GM18507 (cell line): ENCODE data around the gene CKAP5.
"Not testable (repeated sequence)": the region's sequence is repeated elsewhere in the genome, so short reads cannot be mapped to it uniquely, and the experiment has no call there.

Experiments used
- DNase-seq: peaks from one replicate; pipeline ENCODE4 v3.0.0; 2011; ENCODE audit warnings: low read depth; ENCODE audit not compliant: insufficient read length; ENCODE audit errors: extremely low spot score
- FAIRE-seq: peaks from 2 replicates; lab custom pipeline; 2011; peaks lifted over from hg19 to GRCh38; lab: Jason Lieb, UNC

The CKAP5 gene

GRCh38 chr11:46800177-46800576 lies 45.9 kb downstream of the CKAP5 start:
- no peak for FAIRE-seq

GRCh38 chr11:46799725-46800124 lies 46.4 kb downstream of the CKAP5 start:
- FAIRE-seq, DNase-seq: not testable (repeated sequence)

More at GRCh38 chr11:46800177-46800576, 45.9 kb downstream of the CKAP5 start:
- no peak for DNase-seq

- FAIRE-seq: no peak
These were observed 67.7 kb downstream of the CKAP5 start for GRCh38 chr11:46778416-46778815.

GRCh38 chr11:46776878-46777277 lies 69.2 kb downstream of the CKAP5 start:
- FAIRE-seq (no peak), DNase-seq (no peak)

More at GRCh38 chr11:46778416-46778815, 67.7 kb downstream of the CKAP5 start:
- DNase-seq: no peak

GRCh38 chr11:46769636-46770221 lies 76.4 kb downstream of the CKAP5 start:
- DNase-seq (no peak), FAIRE-seq (no peak)

- DNase-seq (no peak), FAIRE-seq (no peak)
These were observed 79.4 kb downstream of the CKAP5 start for GRCh38 chr11:46766656-46767055.

- DNase-seq: no peak
- FAIRE-seq: no peak
These were observed 83.8 kb downstream of the CKAP5 start for GRCh38 chr11:46762248-46762647.

- FAIRE-seq: no peak
- DNase-seq: no peak
These were observed 84.3 kb downstream of the CKAP5 start for GRCh38 chr11:46761807-46762206.

- FAIRE-seq: no peak
These were observed 85.5 kb downstream of the CKAP5 start for GRCh38 chr11:46760429-46761128.

GRCh38 chr11:46759196-46759595 lies 86.9 kb downstream of the CKAP5 start:
- no peak for DNase-seq
- FAIRE-seq: no peak

More at GRCh38 chr11:46760429-46761128, 85.5 kb downstream of the CKAP5 start:
- DNase-seq: no peak

- DNase-seq: no peak
- FAIRE-seq: no peak
These were observed 90.1 kb downstream of the CKAP5 start for GRCh38 chr11:46755962-46756361.

- FAIRE-seq (no peak), DNase-seq (no peak)
These were observed 98.9 kb downstream of the CKAP5 start for GRCh38 chr11:46747150-46747549.

- no peak for DNase-seq
- FAIRE-seq: no peak
These were observed 100.1 kb downstream of the CKAP5 start for GRCh38 chr11:46745995-46746394.

GRCh38 chr11:46745328-46745727 lies 100.8 kb downstream of the CKAP5 start:
- FAIRE-seq: no peak
- DNase-seq: no peak

GRCh38 chr11:46743693-46744339 lies 102.3 kb downstream of the CKAP5 start:
- FAIRE-seq (no peak), DNase-seq (no peak)

- DNase-seq (no peak), FAIRE-seq (no peak)
These were observed 103.0 kb downstream of the CKAP5 start for GRCh38 chr11:46743043-46743442.

GRCh38 chr11:46741600-46742484 lies 104.2 kb downstream of the CKAP5 start:
- FAIRE-seq (no peak), DNase-seq (no peak)

GRCh38 chr11:46738887-46739286 lies 107.2 kb downstream of the CKAP5 start:
- no peak for FAIRE-seq
- DNase-seq: no peak

GRCh38 chr11:46737699-46738098 lies 108.4 kb downstream of the CKAP5 start:
- FAIRE-seq (no peak), DNase-seq (no peak)

- DNase-seq: no peak
- no peak for FAIRE-seq
These were observed 109.5 kb downstream of the CKAP5 start for GRCh38 chr11:46736615-46737014.
